ENCODE measurements around the gene MAD2L1.

Gene MAD2L1

GRCh38 chr4:120034913-120035312 is 31.7 kb downstream of the MAD2L1 start:
- H3K79me2 ChIP-seq (ENCODE audit: insufficient read depth, low read length): no peaks in the 10 kb centered on the region
- H3K9ac ChIP-seq (ENCODE audit: low read depth, low read length, poor library complexity, severe bottlenecking): no peak overlapping the region
- no peak overlapping the region for H2AFZ ChIP-seq (ENCODE audit: low read length)
- no peak overlapping the region for H3K4me2 ChIP-seq (ENCODE audit: low read depth, low read length, poor library complexity, severe bottlenecking)
- H3K27me3 ChIP-seq (ENCODE audit: insufficient read depth, low read length, poor library complexity, severe bottlenecking): no peaks in the 10 kb centered on the region
- H3K4me3 ChIP-seq (ENCODE audit: low read length, poor library complexity, severe bottlenecking): no peak overlapping the region
- no peaks in the 10 kb centered on the region for H3K9me2 ChIP-seq (replicated peaks; ENCODE audit: low read depth, low read length)
- no peaks in the 10 kb centered on the region for H4K20me1 ChIP-seq (ENCODE audit: insufficient read depth, low read length, poor library complexity, severe bottlenecking)
- no peaks in the 10 kb centered on the region for H3K9me3 ChIP-seq (ENCODE audit: insufficient read depth, low read depth, low read length)
- TF ChIP-seq CTCF (conservative IDR thresholded peaks at IDR 0.05; ENCODE audit: low read length) (no peak), EZH2phosphoT487 (IDR thresholded peaks at IDR 0.05; ENCODE audit: borderline replicate concordance) (no peak)
- H3K4me1 ChIP-seq (ENCODE audit: insufficient read depth, low read length, poor library complexity, severe bottlenecking): no peaks in the 10 kb centered on the region
- no peaks in the 10 kb centered on the region for H3K36me3 ChIP-seq (ENCODE audit: insufficient read depth, low read length)
- no peaks in the 10 kb centered on the region for H3F3A ChIP-seq (ENCODE audit: low read depth)

GRCh38 chr4:120026853-120027252 is 39.8 kb downstream of the MAD2L1 start:
- Histone ChIP-seq H3K9me3 (ENCODE audit: insufficient read depth, low read depth, low read length) (no peaks in the 10 kb centered on the region), H3K4me3 (ENCODE audit: low read length, poor library complexity, severe bottlenecking) (no peak overlapping the region), H3K9me2 (replicated peaks; ENCODE audit: low read depth, low read length) (no peaks in the 10 kb centered on the region), H3K79me2 (ENCODE audit: insufficient read depth, low read length) (no peaks in the 10 kb centered on the region), H3K4me1 (ENCODE audit: insufficient read depth, low read length, poor library complexity, severe bottlenecking) (no peaks in the 10 kb centered on the region), H3K36me3 (ENCODE audit: insufficient read depth, low read length) (no peaks in the 10 kb centered on the region), H3K27me3 (ENCODE audit: insufficient read depth, low read length, poor library complexity, severe bottlenecking) (no peaks in the 10 kb centered on the region), H2AFZ (ENCODE audit: low read length) (no peak overlapping the region), H3K9ac (ENCODE audit: low read depth, low read length, poor library complexity, severe bottlenecking) (no peak overlapping the region), H4K20me1 (ENCODE audit: insufficient read depth, low read length, poor library complexity, severe bottlenecking) (no peaks in the 10 kb centered on the region), H3F3A (ENCODE audit: low read depth) (no peaks in the 10 kb centered on the region), H3K4me2 (ENCODE audit: low read depth, low read length, poor library complexity, severe bottlenecking) (no peak overlapping the region)
- TF ChIP-seq CTCF (conservative IDR thresholded peaks at IDR 0.05; ENCODE audit: low read length): no peak
- no peak for TF ChIP-seq EZH2phosphoT487 (IDR thresholded peaks at IDR 0.05; ENCODE audit: borderline replicate concordance)

DNA sequence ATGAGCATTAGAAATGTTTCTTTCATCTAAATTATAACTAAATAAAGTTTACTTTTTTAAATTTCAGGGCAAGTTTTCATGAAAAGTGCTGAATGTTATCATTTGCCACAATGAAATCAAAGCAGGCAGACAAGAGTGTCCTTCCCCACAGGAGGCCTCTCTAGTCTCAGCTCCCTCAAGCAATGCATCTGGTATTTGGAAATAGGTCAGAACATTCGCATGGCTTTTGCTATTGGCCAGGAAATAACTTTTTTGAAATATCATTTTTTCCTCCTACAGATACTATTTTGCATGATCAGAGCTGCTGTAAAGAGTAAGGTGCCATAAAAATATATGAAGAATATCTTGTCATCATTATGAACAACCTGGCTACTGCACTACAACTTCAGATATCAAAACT is 41.1 kb downstream of the MAD2L1 start:
- Histone ChIP-seq H2AFZ (ENCODE audit: low read length) (no peak overlapping the region), H3K36me3 (ENCODE audit: insufficient read depth, low read length) (no peaks in the 10 kb centered on the region), H3F3A (ENCODE audit: low read depth) (no peaks in the 10 kb centered on the region), H3K4me3 (ENCODE audit: low read length, poor library complexity, severe bottlenecking) (no peak overlapping the region), H3K4me2 (ENCODE audit: low read depth, low read length, poor library complexity, severe bottlenecking) (no peak overlapping the region), H3K79me2 (ENCODE audit: insufficient read depth, low read length) (no peaks in the 10 kb centered on the region), H3K9me3 (ENCODE audit: insufficient read depth, low read depth, low read length) (no peaks in the 10 kb centered on the region), H3K4me1 (ENCODE audit: insufficient read depth, low read length, poor library complexity, severe bottlenecking) (no peaks in the 10 kb centered on the region), H4K20me1 (ENCODE audit: insufficient read depth, low read length, poor library complexity, severe bottlenecking) (no peaks in the 10 kb centered on the region), H3K9ac (ENCODE audit: low read depth, low read length, poor library complexity, severe bottlenecking) (no peak overlapping the region), H3K27me3 (ENCODE audit: insufficient read depth, low read length, poor library complexity, severe bottlenecking) (no peaks in the 10 kb centered on the region), H3K9me2 (replicated peaks; ENCODE audit: low read depth, low read length) (no peaks in the 10 kb centered on the region)
- TF ChIP-seq EZH2phosphoT487 (IDR thresholded peaks at IDR 0.05; ENCODE audit: borderline replicate concordance): no peak
- no peak for TF ChIP-seq CTCF (conservative IDR thresholded peaks at IDR 0.05; ENCODE audit: low read length)

All from Loucy (cell line).